OCI-LY3 (cell line): ENCODE data around the gene MINDY4B.

Source experiments
- CTCF ChIP-seq: fragments of 200-600, 300-600 bp; sonication (generic); IDR thresholded peaks from 2 replicates; pipeline ENCODE4 v1.5.1; 2014; ENCODE audit warnings: antibody characterized with exemption, low read length, low read depth
- EZH2phosphoT487 ChIP-seq: fragments of 200-600 bp; shearing (Covaris generic); IDR thresholded peaks from 2 replicates; pipeline ENCODE4 v1.6.1; 2018; ENCODE audit warnings: antibody characterized with exemption, mixed run types, low read depth

GRCh38 chr3:150906461-150906860 lies 1.2 kb upstream of the MINDY4B start:
- TF ChIP-seq CTCF (no peak), EZH2phosphoT487 (no peak)
